Bronchial epithelial cell (primary cell): ENCODE measurements around the gene HINT3. TPM values are rescaled to one million over a fixed set of nuclear protein-coding genes. Genes with fewer than 3 reads are reported as not detected.

Source experiments
- DNase-seq: peaks from one replicate; pipeline ENCODE4 v3.0.0-alpha.2; 2010; ENCODE audit warnings: low read depth
- FAIRE-seq: peaks from 2 replicates; lab custom pipeline; 2011; peaks lifted over from hg19 to GRCh38; lab: Jason Lieb, UNC
- H3K27me3 ChIP-seq: 2 replicates; pipeline ENCODE4 v1.5.1; 2011; ENCODE audit warnings: low read length; ENCODE audit not compliant: control insufficient read depth, insufficient read depth
- H3K36me3 ChIP-seq: 2 replicates; pipeline ENCODE4 v1.5.1; 2011; ENCODE audit warnings: low read length; ENCODE audit not compliant: control insufficient read depth, insufficient read depth
- H3K4me3 ChIP-seq: 2 replicates; pipeline ENCODE4 v1.5.1; 2011; ENCODE audit warnings: mild to moderate bottlenecking, low read depth, low read length, control low read depth
- CTCF ChIP-seq: IDR thresholded peaks from 2 replicates; pipeline ENCODE4 v1.5.1; 2011; ENCODE audit warnings: mild to moderate bottlenecking, moderate library complexity, low read length, control low read depth, inconsistent platforms; ENCODE audit not compliant: insufficient read depth, severe bottlenecking
- total RNA-seq: library from RNA; depleted of rRNA; stranded (reverse); fragments of >200 nt; gene quantifications from 2 replicates; pipeline ENCODE4 v1.2.1, GENCODE V29; 2014

The HINT3 gene
- total RNA-seq, 1 donor from 2014 or later = 25.3 TPM

GRCh38 chr6:125953502-125953875 is 3.1 kb upstream of the HINT3 start:
- H3K36me3 ChIP-seq = no peaks in the 10 kb centered on the region
- H3K4me3 ChIP-seq = no peak overlapping the region
- no peaks in the 10 kb centered on the region for H3K27me3 ChIP-seq
- peak; percentile 75 for TF ChIP-seq CTCF
- DNase-seq (no peak), FAIRE-seq (no peak)

- Histone ChIP-seq H3K27me3 (no peaks in the 10 kb centered on the region), H3K36me3 (no peaks in the 10 kb centered on the region), H3K4me3 (no peak overlapping the region)
- TF ChIP-seq CTCF = no peak
- no peak for FAIRE-seq
- no peak for DNase-seq
Measured at GRCh38 chr6:125954735-125955339, 1.7 kb upstream of the HINT3 start.

GRCh38 chr6:125955973-125956372 is 597 bp upstream of the HINT3 start:
- no peaks in the 10 kb centered on the region for H3K27me3 ChIP-seq
- DNase-seq (no peak), FAIRE-seq (no peak)
- no peak for TF ChIP-seq CTCF
- no peaks in the 10 kb centered on the region for H3K36me3 ChIP-seq
- no peak overlapping the region for H3K4me3 ChIP-seq

GRCh38 chr6:125957391-125957693 is 772 bp downstream of the HINT3 start:
- Histone ChIP-seq H3K4me3 (peak overlapping the region; percentile 90), H3K36me3 (no peaks in the 10 kb centered on the region), H3K27me3 (no peaks in the 10 kb centered on the region)
- FAIRE-seq = no peak
- DNase-seq = no peak
- no peak for TF ChIP-seq CTCF

- no peak for FAIRE-seq
- Histone ChIP-seq H3K27me3 (no peaks in the 10 kb centered on the region), H3K4me3 (peak overlapping the region; percentile 90), H3K36me3 (no peaks in the 10 kb centered on the region)
- no peak for TF ChIP-seq CTCF
- peak; percentile 85 for DNase-seq
Measured at GRCh38 chr6:125957845-125958244, 1.3 kb downstream of the HINT3 start.

- FAIRE-seq = no peak
- no peak for TF ChIP-seq CTCF
- Histone ChIP-seq H3K27me3 (no peaks in the 10 kb centered on the region), H3K4me3 (no peak overlapping the region), H3K36me3 (no peaks in the 10 kb centered on the region)
- DNase-seq = no peak
Measured at GRCh38 chr6:125959041-125959440, 2.5 kb downstream of the HINT3 start.
